ENCODE results near the gene CDKN2A. TPM values are rescaled to one million over a fixed set of nuclear protein-coding genes. Genes with fewer than 3 reads are reported as not detected.

CDKN2A gene
- total RNA-seq, 1 experiment from 2014 or later = 0.35 TPM

GRCh38 chr9:22030101-22030598 lies 36.0 kb upstream of the CDKN2A start:
- Histone ChIP-seq H3K23ac (ENCODE audit: insufficient read length, low read depth, low read length) (no peak overlapping the region), H3K4me2 (ENCODE audit: insufficient read depth, insufficient read length, low read length) (no peak overlapping the region), H3K18ac (ENCODE audit: insufficient read length, low read depth, low read length) (no peak overlapping the region), H3K23me2 (ENCODE audit: insufficient read length, low read depth, low read length, poor library complexity, severe bottlenecking) (no peaks in the 10 kb centered on the region), H3K4ac (ENCODE audit: low read depth, low read length) (no peak overlapping the region), H2BK20ac (ENCODE audit: low read depth, low read length, poor library complexity, severe bottlenecking) (no peak overlapping the region), H4K20me1 (ENCODE audit: control insufficient read depth, insufficient read depth, insufficient read length) (no peaks in the 10 kb centered on the region), H3K4me1 (ENCODE audit: insufficient read depth, low read length) (peaks cover 3% of the 10 kb centered on the region; the same call in 1 of the 2 replicates), H3K79me1 (ENCODE audit: insufficient read depth, low read depth, low read length, poor library complexity, severe bottlenecking) (no peaks in the 10 kb centered on the region), H2BK15ac (ENCODE audit: low read depth, low read length) (no peak overlapping the region), H3K27ac (ENCODE audit: insufficient read length, low read depth, low read length) (no peak overlapping the region), H3K56ac (ENCODE audit: insufficient read length, low read depth, low read length) (no peak overlapping the region), H2AFZ (ENCODE audit: low read length) (no peak overlapping the region), H4K91ac (ENCODE audit: insufficient read length, low read depth, low read length) (no peak overlapping the region), H4K8ac (replicated peaks; ENCODE audit: insufficient read length, low read depth, low read length) (no peak overlapping the region), H3K14ac (ENCODE audit: insufficient read depth, low read length) (no peak overlapping the region), H2BK120ac (ENCODE audit: low read depth, low read length, poor library complexity, severe bottlenecking) (no peak overlapping the region), H3T11ph (ENCODE audit: low read length) (no peak overlapping the region), H2AK5ac (ENCODE audit: insufficient read length, low read length) (no peak overlapping the region), H4K5ac (ENCODE audit: insufficient read length, low read depth, low read length) (no peak overlapping the region), H3K27me3 (ENCODE audit: insufficient read depth, low read length) (no peaks in the 10 kb centered on the region), H3K9me3 (ENCODE audit: control insufficient read depth, low read depth, low read length) (no peaks in the 10 kb centered on the region), H2BK12ac (ENCODE audit: insufficient read length, low read depth, low read length) (no peak overlapping the region), H3K9ac (ENCODE audit: extremely low read depth, insufficient read length, low read length) (no peak overlapping the region), H2BK5ac (ENCODE audit: insufficient read length, low read length) (no peak overlapping the region), H3K79me2 (ENCODE audit: insufficient read depth, low read length) (no peaks in the 10 kb centered on the region)
- H3K27me3 Mint-ChIP-seq (ENCODE audit: low read depth) = peaks cover 1% of the 10 kb centered on the region
- no CpG with 5 or more reads among the region's 1 CpG for WGBS (ENCODE audit: extremely low coverage, insufficient read length, low lambda C conversion rate)
- H3K4me3 Mint-ChIP-seq = no peak overlapping the region
- no peak for DNase-seq
- TF ChIP-seq, protein P1, sequence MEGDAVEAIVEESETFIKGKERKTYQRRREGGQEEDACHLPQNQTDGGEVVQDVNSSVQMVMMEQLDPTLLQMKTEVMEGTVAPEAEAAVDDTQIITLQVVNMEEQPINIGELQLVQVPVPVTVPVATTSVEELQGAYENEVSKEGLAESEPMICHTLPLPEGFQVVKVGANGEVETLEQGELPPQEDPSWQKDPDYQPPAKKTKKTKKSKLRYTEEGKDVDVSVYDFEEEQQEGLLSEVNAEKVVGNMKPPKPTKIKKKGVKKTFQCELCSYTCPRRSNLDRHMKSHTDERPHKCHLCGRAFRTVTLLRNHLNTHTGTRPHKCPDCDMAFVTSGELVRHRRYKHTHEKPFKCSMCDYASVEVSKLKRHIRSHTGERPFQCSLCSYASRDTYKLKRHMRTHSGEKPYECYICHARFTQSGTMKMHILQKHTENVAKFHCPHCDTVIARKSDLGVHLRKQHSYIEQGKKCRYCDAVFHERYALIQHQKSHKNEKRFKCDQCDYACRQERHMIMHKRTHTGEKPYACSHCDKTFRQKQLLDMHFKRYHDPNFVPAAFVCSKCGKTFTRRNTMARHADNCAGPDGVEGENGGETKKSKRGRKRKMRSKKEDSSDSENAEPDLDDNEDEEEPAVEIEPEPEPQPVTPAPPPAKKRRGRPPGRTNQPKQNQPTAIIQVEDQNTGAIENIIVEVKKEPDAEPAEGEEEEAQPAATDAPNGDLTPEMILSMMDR (conservative IDR thresholded peaks at IDR 0.05) = no peak
- H3K36me3 Mint-ChIP-seq (ENCODE audit: insufficient read depth in 1 of 3, low read depth in 3 of 3) = no peaks in the 10 kb centered on the region
- H3K4me1 Mint-ChIP-seq = peaks cover 5 to 11% of the 10 kb centered on the region in 2 experiments; a peak in 3 of 4 replicates
- H3K9me3 Mint-ChIP-seq = no peaks in the 10 kb centered on the region
- no peak overlapping the region for H3K27ac Mint-ChIP-seq

Measured in H9 (cell line).